Thyroid gland (tissue), 4 donors: Measurements from ENCODE around the gene AGR3.

Experiments used
- POLR2A ChIP-seq, 2 donors: fragments of 450-650 bp; IDR thresholded peaks; one replicate each; pipeline ENCODE4 v1.6.1; 2017; ENCODE audit warnings: antibody characterized with exemption in 2 of 2, mild to moderate bottlenecking in 2 of 2, moderate library complexity in 1 of 2
- TF ChIP-seq, protein P1 (sequence below), 6 experiments: fragments of 200-600 bp in 3 of 6; fragments of 450-650 bp in 3 of 6; sonication (generic) in 3 of 6; IDR thresholded peaks; one replicate each; pipeline ENCODE4 v1.5.1; 2016 to 2019; ENCODE audit warnings: antibody characterized with exemption in 6 of 6, mild to moderate bottlenecking in 2 of 6, inconsistent platforms in 1 of 6, moderate library complexity in 1 of 6

DNA sequence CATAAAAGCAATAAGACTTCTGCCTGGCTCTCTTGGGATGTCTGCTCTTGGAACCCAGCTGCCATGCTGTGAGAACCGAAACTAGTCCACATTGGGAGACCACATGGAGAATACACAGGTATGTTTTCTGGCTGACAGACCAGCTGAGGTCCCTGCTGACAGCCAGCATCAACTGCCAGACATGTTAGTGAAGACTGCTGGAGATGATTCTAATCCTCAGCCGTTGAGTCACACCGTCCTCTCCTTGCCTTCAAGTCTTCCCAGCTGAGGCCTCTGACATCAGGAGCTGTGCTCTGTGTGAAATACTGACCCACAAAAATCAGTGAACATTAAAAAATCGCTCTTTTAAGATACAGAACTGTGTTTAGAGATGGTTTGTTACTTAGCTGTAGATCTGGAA lies 40.1 kb downstream of the AGR3 start:
- TF ChIP-seq, protein P1, sequence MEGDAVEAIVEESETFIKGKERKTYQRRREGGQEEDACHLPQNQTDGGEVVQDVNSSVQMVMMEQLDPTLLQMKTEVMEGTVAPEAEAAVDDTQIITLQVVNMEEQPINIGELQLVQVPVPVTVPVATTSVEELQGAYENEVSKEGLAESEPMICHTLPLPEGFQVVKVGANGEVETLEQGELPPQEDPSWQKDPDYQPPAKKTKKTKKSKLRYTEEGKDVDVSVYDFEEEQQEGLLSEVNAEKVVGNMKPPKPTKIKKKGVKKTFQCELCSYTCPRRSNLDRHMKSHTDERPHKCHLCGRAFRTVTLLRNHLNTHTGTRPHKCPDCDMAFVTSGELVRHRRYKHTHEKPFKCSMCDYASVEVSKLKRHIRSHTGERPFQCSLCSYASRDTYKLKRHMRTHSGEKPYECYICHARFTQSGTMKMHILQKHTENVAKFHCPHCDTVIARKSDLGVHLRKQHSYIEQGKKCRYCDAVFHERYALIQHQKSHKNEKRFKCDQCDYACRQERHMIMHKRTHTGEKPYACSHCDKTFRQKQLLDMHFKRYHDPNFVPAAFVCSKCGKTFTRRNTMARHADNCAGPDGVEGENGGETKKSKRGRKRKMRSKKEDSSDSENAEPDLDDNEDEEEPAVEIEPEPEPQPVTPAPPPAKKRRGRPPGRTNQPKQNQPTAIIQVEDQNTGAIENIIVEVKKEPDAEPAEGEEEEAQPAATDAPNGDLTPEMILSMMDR (IDR thresholded peaks at IDR 0.05): no peak
- TF ChIP-seq POLR2A (IDR thresholded peaks at IDR 0.05): no peak
